GM03348 (cell line): ENCODE data around the gene SPINK9.
"Not testable (repeated sequence)": the region's sequence is repeated elsewhere in the genome, so short reads cannot be mapped to it uniquely, and the experiment has no call there.

Experiments
- DNase-seq: peaks from one replicate; pipeline ENCODE4 v3.0.0; 2012; ENCODE audit warnings: low spot score

Gene SPINK9

GRCh38 chr5:148335259-148335658 is at the start of gene SPINK9:
Gene SPINK9, plus strand, starts transcription at chr5:148335559. Its CDS starts 55 bp downstream, at chr5:148335614.
- no peak for DNase-seq

DNA sequence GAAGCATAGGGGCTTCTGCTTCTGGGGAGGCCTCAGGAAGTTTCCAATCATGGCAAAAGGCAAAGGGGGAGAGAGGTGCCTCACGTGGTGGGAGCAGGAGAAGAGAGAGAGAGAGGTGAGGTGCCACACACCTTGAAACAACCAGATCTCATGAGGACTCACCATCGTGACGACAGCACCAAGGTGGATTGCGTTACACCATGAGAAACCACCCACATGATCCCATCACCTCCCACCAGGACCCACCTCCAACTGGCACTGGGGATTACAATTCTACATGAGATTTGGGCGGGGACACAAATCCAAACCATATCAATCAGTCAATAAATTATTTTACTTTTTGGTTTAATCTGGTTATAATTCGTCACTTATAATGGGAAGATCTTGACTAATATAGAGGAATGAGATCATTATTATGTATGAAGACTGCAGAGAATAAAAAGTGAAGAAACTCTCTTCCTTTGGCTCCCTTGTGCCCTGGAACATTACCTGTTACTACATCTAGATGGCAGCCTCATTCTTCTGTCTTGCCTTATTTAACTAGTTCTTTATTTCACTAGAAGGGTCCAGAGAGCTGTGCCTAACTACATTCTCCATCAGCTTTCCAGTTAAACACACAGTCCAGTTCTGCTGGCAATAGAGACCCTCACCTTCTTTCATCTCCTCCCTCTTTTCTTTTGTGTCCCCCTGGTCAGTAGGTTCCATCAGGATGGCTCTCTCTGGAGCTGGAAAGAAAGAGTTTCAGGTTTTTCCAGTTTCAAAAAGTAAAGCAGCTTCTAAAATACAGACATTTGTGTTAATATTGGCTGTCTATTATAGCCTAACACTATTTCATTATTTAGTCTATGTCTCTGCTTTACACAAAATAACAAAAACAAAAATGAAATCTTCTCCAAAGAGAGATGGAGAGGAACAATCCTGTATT is 44.8 kb upstream of the SPINK9 start:
- peak; percentile 27 for DNase-seq

- no peak for DNase-seq
Measured at GRCh38 chr5:148297731-148298130, 37.6 kb upstream of the SPINK9 start.

DNA sequence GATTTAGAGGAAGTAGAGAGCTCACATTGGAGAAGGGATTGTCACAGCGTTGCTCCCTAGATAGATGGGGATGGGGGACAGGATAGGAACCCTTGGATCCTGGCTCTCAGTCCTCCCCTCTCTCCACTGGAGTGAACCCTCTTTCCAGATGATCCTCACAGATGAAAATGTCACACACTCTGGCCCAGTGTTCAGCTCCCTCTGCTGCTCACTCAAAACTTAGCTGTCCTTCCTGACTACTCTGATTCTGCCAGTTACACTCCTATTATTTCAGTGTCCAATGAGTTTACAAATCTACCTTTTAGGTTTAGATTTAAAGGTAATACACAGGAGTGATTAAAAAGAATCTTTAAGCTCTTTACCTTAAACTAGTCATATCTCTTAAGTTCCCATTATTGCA is 28.9 kb upstream of the SPINK9 start:
- DNase-seq, result no peak

DNA sequence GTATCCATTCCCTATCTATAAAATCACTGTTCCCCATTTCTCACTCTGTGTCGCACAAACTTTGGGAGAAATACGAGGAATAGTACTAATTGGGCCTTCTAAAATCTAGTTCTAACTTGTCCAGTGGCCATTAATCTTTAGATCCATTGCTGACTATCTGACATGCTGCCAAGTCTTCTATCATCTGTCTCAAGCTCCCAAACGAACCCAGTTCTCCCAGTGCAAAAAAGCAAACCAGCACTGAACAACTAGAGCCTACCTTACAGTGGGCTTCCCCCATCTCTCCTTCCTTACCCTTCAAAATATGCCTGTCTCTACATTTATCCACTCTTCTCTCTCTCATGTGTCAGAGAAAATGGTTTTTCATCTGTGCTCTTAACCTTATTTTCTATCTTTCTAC is 26.3 kb upstream of the SPINK9 start:
- DNase-seq, result no peak

- DNase-seq, result no peak
Measured at GRCh38 chr5:148309746-148310145, 25.6 kb upstream of the SPINK9 start.

DNA sequence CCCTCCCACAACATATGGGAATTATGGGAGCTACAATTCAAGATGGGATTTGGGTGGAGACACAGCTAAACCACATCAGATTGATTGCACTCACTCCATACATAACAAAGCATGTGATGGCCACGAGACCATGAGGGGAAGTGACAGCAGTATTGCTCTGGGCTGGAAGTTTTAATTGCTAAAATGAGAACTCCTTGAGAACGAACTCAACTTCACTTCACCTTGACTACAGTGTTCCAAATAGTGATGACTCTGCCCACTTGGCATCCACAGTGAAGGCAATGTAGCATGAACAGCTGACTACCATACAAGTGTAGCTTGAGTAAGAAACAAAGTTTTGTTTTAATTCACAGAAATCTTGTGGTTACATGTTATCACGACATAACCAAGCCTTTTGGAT is 23.9 kb upstream of the SPINK9 start:
- no peak for DNase-seq

DNA sequence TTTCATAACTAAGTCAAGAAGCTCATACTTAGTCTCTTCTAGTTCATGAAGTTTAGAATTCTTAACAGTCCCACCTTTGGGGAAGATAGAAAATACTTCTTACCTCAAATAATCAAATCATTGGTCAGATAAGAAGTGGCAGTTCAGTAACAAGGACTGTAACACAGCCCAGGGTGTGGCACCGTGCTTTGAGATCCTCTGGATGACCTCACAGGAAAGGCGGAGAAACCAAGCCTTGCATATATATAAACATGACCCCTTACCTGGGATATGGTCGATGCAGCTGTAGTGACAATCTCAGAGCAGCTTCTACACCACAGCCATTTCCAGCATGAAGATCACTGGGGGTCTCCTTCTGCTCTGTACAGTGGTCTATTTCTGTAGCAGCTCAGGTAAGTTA is 23.2 kb upstream of the SPINK9 start, which contains the start of gene SPINK7:
Gene SPINK7 (plus strand): TSS at position 271 of the 400 bp plus-strand sequence. CDS start 61 bp downstream, at position 332.
- no peak for DNase-seq

DNA sequence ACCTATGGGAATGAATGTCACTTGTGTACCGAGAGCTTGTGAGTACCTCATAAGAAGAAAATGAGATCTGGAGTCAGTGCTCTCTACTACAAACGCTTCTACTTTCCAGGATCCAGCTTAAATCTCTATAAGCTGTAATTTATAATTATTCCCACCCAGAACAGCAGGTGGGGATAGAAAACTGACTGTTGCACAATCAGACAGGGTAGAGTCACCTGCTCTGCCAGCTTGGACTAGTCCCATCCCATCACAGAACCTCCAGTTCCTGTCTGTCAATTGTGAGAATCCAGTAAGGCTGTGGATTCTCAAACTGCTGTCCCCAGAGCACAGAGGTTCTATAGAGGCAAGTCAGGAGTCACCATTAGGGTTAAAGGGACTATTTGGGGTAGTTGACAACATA is 21.2 kb upstream of the SPINK9 start:
- no peak for DNase-seq

DNA sequence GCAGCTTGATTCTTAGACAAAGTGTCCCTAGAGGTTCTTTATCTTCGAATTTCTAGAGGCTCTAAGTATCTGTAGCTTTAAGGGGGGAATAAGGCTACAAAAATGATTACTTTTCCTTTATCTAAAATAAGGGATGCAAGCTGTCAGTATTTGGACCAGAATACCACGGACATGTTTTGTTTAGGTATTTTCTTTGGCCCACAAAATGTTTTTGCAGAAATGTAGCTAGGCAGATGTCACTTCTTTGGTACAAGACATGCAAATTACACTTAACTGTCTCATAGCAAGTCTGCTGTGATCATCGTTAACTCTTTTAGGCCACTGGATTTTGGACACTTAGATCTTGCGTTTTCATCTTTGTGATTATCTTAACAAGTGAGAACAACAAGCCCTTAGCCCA is 20.6 kb upstream of the SPINK9 start:
- DNase-seq, result no peak

DNA sequence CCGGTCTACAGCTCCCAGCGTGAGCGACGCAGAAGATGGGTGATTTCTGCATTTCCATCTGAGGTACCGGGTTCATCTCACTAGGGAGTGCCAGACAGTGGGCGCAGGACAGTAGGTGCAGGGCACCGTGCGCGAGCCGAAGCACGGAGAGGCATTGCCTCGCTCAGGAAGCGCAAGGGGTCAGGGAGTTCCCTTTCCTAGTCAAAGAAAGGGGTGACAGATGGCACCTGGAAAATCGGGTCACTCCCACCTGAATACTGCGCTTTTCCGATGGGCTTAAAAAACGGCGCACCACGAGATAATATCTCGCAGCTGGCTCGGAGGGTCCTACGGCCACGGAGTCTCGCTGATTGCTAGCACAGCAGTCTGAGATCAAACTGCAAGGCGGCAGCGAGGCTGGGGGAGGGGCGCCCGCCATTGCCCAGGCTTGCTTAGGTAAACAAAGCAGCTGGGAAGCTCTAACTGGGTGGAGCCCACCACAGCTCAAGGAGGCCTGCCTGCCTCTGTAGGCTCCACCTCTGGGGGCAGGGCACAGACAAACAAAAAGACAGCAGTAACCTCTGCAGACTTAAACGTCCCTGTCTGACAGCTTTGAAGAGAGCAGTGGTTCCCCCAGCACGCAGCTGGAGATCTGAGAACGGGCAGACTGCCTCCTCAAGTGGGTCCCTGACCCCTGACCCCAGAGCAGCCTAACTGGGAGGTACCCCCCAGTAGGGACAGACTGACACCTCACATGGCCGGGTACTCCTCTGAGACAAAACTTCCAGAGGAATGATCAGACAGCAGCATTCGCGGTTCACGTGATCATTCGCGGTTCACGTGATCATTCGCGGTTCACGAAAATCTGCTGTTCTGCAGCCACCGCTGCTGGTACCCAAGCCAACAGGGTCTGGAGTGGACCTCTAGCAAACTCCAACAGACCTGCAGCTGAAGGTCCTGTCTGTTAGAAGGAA is 15.1 kb upstream of the SPINK9 start:
- not testable (repeated sequence) for DNase-seq

- no peak for DNase-seq
Measured at GRCh38 chr5:148333262-148333849, 2.0 kb upstream of the SPINK9 start.

DNA sequence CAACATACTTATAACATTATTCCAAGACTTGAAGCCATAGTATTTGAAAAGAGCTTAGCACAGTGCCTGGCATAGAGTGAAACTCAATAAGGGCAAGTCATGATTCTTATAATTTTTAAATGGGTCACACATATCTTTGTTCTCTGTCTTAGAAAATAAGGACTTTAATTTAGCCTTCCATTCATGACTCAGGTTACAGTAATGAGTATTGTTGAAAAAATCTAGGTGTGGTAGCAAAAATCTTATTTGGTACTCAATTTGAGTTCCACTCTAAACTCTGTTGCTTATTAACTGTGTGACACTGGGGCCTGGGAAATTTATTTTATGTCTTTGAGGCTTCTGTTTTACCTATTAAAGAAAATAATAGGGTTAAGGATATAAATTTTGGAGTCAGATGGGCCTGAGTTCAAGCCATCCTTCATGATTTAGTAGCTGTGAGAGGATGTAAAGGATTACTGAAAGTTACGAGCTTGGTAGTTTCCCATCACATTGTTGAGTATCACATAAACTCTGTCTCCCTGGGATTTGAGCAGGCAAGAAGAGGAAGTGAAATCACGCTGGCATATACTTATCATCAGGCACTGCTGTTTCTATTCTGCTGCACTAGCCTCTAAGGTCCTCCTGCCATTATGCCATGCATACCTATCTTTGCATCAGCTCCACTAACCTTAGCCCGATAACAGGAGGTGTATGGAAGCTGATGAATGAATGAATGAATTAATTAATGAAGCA is 1.5 kb downstream of the SPINK9 start:
- no peak for DNase-seq

DNA sequence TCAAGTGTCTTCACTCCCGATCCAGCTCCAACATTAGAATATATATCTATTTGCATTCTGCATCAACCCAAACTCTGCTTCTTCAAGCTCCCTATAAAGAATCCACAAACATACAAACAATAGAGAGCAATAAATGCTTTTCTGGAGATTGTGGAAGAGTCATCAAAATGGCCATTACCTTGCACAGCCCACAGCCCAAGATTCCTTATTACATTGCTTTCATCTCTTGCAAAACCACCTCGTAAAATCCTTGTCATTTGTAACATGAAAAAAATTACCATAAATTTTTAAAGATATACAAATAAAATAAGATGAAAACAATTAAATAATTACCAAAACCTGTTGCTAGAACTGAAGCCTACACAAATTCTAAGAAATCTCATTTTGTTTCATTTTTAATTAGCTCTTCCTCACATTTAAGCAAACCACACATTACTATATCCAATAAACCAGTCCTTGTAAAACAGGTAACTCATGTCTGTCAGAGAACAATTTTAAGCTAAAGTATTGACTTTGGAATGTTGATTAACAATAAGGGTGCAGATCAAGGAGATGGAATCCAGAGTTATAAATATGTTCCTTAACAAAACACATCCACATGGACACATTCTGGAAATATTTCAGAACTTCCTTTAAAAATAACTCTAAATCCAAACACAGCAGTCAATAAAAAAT is 7.1 kb downstream of the SPINK9 start:
- DNase-seq, result no peak

DNA sequence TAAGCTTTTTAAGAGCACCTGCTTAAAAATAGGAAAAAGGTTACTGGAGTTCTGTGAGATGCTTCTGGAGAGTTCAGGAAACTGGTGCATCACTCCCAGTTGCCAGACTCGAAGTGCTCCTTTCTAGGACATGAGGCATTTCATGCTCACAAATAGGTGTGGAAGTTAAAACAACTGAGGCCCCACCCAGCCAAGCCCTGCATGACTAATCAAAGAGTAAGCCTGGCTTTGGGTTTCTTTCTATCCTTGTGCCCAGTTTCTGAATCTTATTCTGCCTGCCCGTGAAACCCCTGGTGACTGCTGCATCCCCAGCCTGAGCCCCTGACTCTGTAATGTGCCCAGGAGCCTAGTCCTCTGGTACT is 7.7 kb downstream of the SPINK9 start:
- no peak for DNase-seq

DNA sequence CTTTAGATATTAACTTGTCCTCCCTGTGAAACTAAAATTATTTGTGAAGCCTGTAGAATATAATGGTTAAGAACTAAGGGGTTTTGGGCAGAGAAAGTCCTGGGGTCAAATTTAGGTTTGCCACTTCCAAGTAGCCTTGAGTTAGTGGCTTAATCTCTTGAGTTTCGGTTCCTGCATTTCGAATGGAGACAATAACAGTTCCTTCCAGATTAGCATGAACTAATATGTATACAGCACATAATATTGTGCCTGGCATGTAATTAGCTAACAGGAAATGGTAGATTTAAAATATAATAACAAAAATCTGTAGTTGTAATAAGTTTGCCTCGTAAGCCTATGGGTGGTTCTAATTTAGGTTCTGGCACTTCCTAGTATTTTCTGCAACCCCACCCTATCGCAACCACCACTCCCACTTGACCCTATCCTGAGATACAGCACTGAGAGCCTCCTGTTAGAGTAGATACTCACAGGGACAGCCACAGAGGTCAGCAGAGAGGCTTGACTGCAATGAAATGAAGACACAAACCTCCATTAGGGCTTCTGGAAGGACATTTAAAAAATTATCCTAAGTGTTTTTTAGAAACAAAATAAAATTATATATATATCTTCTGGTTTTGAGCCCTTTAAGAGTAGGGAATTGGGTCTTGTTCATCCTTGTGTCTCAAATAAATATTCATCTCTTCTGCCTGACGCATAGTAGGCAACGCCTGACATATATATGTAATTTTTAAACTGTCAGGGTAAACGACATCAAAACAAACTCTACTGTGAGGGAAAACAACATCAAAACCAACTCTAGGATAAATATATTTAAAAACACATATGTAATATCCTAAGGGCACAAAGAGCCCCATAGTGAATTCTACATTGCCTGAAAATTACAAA is 8.5 kb downstream of the SPINK9 start:
- no peak for DNase-seq

GRCh38 chr5:148347706-148348105 is 12.3 kb downstream of the SPINK9 start:
- DNase-seq, result no peak

- DNase-seq, result no peak
Measured at GRCh38 chr5:148352696-148353095, 17.3 kb downstream of the SPINK9 start.

DNA sequence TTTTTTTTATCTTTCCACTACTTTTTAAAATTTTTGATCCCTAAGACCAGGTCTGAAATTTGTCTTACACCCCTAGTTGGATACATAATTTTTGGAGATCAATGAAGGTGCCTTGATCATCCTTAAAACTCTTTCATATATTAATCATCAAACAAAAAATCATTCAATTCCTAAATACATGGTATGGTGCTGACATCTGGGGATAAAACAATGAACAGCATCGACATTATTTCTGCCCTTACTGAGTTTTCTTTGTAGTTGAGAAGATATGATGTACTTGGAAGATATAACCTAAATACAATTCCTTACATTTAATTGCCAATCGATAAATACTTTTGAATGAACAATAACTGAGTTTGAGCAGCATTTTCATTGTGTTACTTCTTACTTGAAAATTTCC is 18.3 kb downstream of the SPINK9 start:
- no peak for DNase-seq

GRCh38 chr5:148364343-148364742 is 29.0 kb downstream of the SPINK9 start:
- no peak for DNase-seq
